Common myeloid progenitor, CD34-positive (primary cell): Measurements from ENCODE around the gene EFCAB12. TPM values are rescaled to one million over a fixed set of nuclear protein-coding genes. Genes with fewer than 3 reads are reported as not detected.
A peak's percentile ranks its signal among the peaks of the same experiment; 100 is the strongest.

Experiments
- CTCF ChIA-PET: fragments of 350-600 bp; sonication (Branson Sonifier 250); formaldehyde crosslinking; loops from one replicate; lab custom pipeline; 2021; ENCODE audit warnings: antibody characterized with exemption; lab: Charles Lee
- POLR2A ChIA-PET: fragments of 350-600 bp; sonication (Branson Sonifier 250); formaldehyde crosslinking; loops from one replicate; lab custom pipeline; 2021; ENCODE audit warnings: antibody characterized with exemption; lab: Charles Lee
- DNase-seq, 3 donors: peaks; one replicate each; pipeline versions ENCODE4 v3.0.0 to v3.0.0-alpha.2; 2013
- H3K27ac ChIP-seq, 2 experiments: 1 replicate in 1 of 2; 2 replicates in 1 of 2; pipeline ENCODE4 v1.7.0; 2013; ENCODE audit warnings: inconsistent platforms in 2 of 2, low read length in 2 of 2, mild to moderate bottlenecking in 2 of 2, low read depth in 1 of 2, moderate library complexity in 1 of 2; ENCODE audit not compliant: severe bottlenecking in 2 of 2, insufficient read depth in 1 of 2, poor library complexity in 1 of 2
- H3K27me3 ChIP-seq, 5 experiments: replicated peaks in 2 of 5; 1 replicate in 3 of 5; 2 replicates in 2 of 5; pipeline versions ENCODE4 v1.6.1 to v1.7.0; 2013; ENCODE audit warnings: low read length in 4 of 5, mild to moderate bottlenecking in 2 of 5, moderate library complexity in 2 of 5, inconsistent platforms in 1 of 5; ENCODE audit not compliant: insufficient read depth in 5 of 5, control insufficient read depth in 4 of 5
- H3K36me3 ChIP-seq, 4 experiments: 1 replicate in 2 of 4; 2 replicates in 2 of 4; pipeline versions ENCODE4 v1.6.1 to v1.7.0; 2013; ENCODE audit warnings: low read length in 3 of 4, control low read depth in 1 of 4, mild to moderate bottlenecking in 1 of 4; ENCODE audit not compliant: control insufficient read depth in 4 of 4, insufficient read depth in 4 of 4
- H3K4me1 ChIP-seq, 4 experiments: 1 replicate in 3 of 4; 2 replicates in 1 of 4; pipeline versions ENCODE4 v1.6.1 to v1.7.1; 2013; ENCODE audit warnings: low read length in 3 of 4, mild to moderate bottlenecking in 3 of 4, control low read depth in 1 of 4, inconsistent platforms in 1 of 4, moderate library complexity in 1 of 4; ENCODE audit not compliant: control insufficient read depth in 4 of 4, insufficient read depth in 4 of 4; ENCODE audit errors: control extremely low read depth in 1 of 4
- H3K4me3 ChIP-seq, 7 experiments: 1 replicate in 4 of 7; 2 replicates in 3 of 7; pipeline versions ENCODE4 v1.5.1 to v1.7.0; 2013; ENCODE audit warnings: mild to moderate bottlenecking in 7 of 7, low read length in 6 of 7, moderate library complexity in 6 of 7, inconsistent platforms in 2 of 7, low read depth in 2 of 7, control low read depth in 1 of 7; ENCODE audit not compliant: insufficient read depth in 4 of 7, control insufficient read depth in 1 of 7; ENCODE audit errors: extremely low read depth in 1 of 7
- H3K9me3 ChIP-seq, 5 experiments: 1 replicate in 4 of 5; 2 replicates in 1 of 5; pipeline versions ENCODE4 v1.6.1 to v1.7.1; 2013; ENCODE audit warnings: low read length in 4 of 5, mild to moderate bottlenecking in 2 of 5, inconsistent platforms in 1 of 5, low read depth in 1 of 5, moderate library complexity in 1 of 5; ENCODE audit not compliant: control insufficient read depth in 4 of 5, insufficient read depth in 2 of 5; ENCODE audit errors: control extremely low read depth in 1 of 5
- WGBS: methylation state at CpG from one replicate; pipeline ENCODE4 v1.1.5; 2013; ENCODE audit not compliant: insufficient coverage; 5-methylcytosine and 5-hydroxymethylcytosine counted together
- polyA plus RNA-seq: library from polyadenylated mRNA; unstranded; fragments of 120-200 nt; gene quantifications from one replicate; pipeline ENCODE4 v1.2.1, GENCODE V29; 2013

Gene EFCAB12
- 0.28 TPM for polyA plus RNA-seq

DNA sequence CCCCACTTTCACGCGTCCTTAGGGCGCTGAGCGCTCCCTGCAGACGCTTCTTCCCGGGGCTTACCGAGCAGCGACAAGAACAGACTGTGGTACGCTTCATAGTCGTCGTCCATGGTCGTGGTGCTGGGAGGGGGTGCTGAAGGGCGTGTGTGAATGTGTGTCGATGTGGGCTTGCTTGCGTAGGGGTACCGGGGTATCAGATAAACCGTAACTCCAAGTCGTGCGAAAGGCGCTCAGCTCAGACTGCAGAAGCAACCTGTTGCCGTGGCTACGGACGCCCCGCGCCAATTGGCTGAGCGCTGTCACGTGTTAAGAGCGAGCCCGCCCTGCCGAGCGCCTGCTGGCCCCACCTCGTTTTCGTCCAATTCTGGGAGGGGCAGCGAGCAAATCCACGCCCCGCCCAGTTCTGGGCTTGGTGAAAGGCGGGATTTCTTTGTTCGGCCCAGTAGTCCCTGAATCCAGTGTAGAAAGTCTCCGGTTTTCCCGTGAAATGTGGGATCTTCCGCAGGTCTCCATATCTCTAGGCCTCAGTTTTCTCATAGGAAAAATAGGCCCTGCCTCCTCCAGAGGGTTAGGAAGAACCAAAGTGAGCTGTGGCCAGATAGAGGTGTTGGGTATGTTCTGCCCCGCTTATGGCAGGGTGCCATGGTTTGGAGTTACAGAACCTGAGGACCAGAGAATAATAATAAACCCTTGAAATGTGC lies at the start of gene EFCAB12:
Gene EFCAB12 (minus strand): TSS at position 261 of the 704 bp plus-strand sequence. CDS start 148 bp downstream, at position 113.
- H3K36me3 ChIP-seq, result peaks cover 6 to 42% (median 25%) of the 10 kb centered on the region in 4 experiments
- peaks cover 4 to 45% (median 26%) of the 10 kb centered on the region in 4 experiments for H3K4me1 ChIP-seq
- H3K27me3 ChIP-seq, result peaks cover 0 to 8% (median 0%) of the 10 kb centered on the region in 5 experiments
- WGBS, result 2% methylated on average over 36 of the region's 42 CpGs
- DNase-seq, result peak; percentile 90 to 94 (median 93)
- ChIA-PET POLR2A (interaction anchor here (2.3 kb wide), 1 partner anchor 11 kb away, joined by 15 read pairs; the partner anchor contains the start of genes IFT122 and MBD4), CTCF (interaction anchor here (0.9 to 2.1 kb wide), 3 partner anchors 11 to 45 kb away, joined by 4 to 6 read pairs (median 4); partner anchors contain the start of genes IFT122 and MBD4)
- no peak within 1 kb of the TSS for H3K27ac ChIP-seq
- H3K4me3 ChIP-seq, result peak within 1 kb of the TSS; percentile 15 to 89 (median 72)
- H3K9me3 ChIP-seq, result peaks cover 0 to 1% (median 0%) of the 10 kb centered on the region in 5 experiments

GRCh38 chr3:129476586-129476985 lies 48.1 kb upstream of the EFCAB12 start:
- ChIA-PET CTCF (interaction anchor here (0.6 to 3.7 kb wide), 3 partner anchors 10 to 388 kb away, joined by 5 to 15 read pairs (median 8); no protein-coding TSS in a partner anchor), POLR2A (no interaction called here)
- H3K9me3 ChIP-seq, result no peaks in the 10 kb centered on the region
- no peak for DNase-seq
- peaks cover 10 to 67% (median 39%) of the 10 kb centered on the region in 4 experiments for H3K36me3 ChIP-seq
- no peak overlapping the region for H3K27ac ChIP-seq
- no peaks in the 10 kb centered on the region for H3K27me3 ChIP-seq
- no peaks in the 10 kb centered on the region for H3K4me1 ChIP-seq
- H3K4me3 ChIP-seq, result no peak overlapping the region
- WGBS, result 92% methylated on average over 6 of the region's 6 CpGs

DNA sequence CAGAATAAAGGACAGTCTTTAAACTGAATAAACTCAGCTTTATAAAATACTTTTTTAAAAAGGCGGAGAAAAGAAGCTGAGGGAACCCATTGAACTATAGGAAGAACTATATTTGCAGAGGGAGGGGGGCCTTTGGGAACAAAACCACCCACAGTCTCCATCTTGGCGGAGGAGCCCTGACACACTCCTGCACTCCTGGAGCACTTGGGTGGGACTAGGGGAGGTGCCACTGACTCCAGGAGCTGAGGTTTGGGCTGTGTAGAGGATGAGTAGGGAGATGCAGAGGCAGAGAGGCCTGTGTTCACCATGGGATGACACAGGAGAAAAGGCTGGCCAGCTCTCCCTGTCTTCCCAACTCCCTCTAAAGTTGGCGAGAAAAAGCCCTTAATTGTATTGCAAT lies 47.4 kb upstream of the EFCAB12 start:
- DNase-seq, result no peak
- Histone ChIP-seq H3K27ac (no peak overlapping the region), H3K9me3 (no peaks in the 10 kb centered on the region), H3K4me3 (no peak overlapping the region), H3K4me1 (no peaks in the 10 kb centered on the region), H3K36me3 (peaks cover 10 to 71% (median 37%) of the 10 kb centered on the region in 4 experiments), H3K27me3 (no peaks in the 10 kb centered on the region)
- POLR2A ChIA-PET, result interaction anchor here (0.8 kb wide), 1 partner anchor 34 kb away, joined by 3 read pairs; no protein-coding TSS in a partner anchor
- CTCF ChIA-PET, result interaction anchor here (1.5 to 3.7 kb wide), 3 partner anchors 11 to 92 kb away, joined by 4 to 15 read pairs (median 8); no protein-coding TSS in a partner anchor
- 100% methylated on average over 1 of the region's 3 CpGs for WGBS

DNA sequence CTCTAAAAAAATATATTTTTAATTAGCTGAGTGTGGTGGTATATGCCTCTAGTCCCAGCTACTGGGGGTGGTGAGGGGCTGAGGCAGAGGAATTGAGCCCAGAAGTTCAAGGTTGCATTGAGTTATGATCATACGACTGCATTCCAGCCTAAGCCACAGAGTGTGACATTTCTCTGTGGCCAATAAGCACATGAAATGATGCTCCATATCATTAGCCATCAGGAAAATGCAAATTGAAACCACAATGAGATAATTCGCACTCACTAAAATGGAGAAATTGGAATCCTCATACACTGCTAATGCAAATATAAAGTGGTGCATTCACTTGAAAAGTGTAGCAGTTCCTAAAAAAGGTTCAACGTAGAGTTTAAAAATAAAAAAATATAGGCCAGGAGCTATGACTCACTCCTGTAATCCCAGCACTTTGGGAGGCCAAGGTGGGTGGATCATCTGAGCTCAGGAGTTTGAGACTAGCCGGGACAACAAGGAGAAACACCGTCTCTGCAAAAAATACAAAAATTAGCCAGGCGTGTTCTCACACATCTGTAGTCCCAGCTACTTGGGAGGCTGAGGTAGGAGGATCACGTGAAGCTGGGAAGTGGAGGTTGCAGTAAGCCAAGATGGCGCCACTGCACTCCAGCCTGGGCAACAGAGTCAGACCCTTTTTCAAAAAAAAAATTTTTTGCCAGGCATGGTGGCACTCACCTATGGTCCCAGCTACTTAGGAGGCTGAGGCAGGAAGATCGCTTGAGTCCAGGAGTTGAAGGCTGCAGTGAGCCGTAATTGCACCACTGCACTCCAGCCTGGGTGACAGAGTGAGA lies 46.8 kb upstream of the EFCAB12 start:
- CTCF ChIA-PET, result interaction anchor here (1.5 to 3.7 kb wide), 3 partner anchors 11 to 92 kb away, joined by 4 to 15 read pairs (median 8); no protein-coding TSS in a partner anchor
- 97% methylated on average over 10 of the region's 10 CpGs for WGBS

GRCh38 chr3:129473769-129474152 lies 45.3 kb upstream of the EFCAB12 start:
- 100% methylated on average over 4 of the region's 4 CpGs for WGBS
- Histone ChIP-seq H3K27ac (no peak overlapping the region), H3K4me3 (no peak overlapping the region), H3K4me1 (no peaks in the 10 kb centered on the region), H3K27me3 (no peaks in the 10 kb centered on the region), H3K9me3 (no peaks in the 10 kb centered on the region), H3K36me3 (peaks cover 12 to 65% (median 30%) of the 10 kb centered on the region in 4 experiments)
- CTCF ChIA-PET, result no interaction called here
- no peak for DNase-seq
- POLR2A ChIA-PET, result no interaction called here

More for the DNA sequence above, 46.8 kb upstream of the EFCAB12 start:
- H3K36me3 ChIP-seq, result peaks cover 10 to 71% (median 31%) of the 10 kb centered on the region in 4 experiments
- H3K27me3 ChIP-seq, result no peaks in the 10 kb centered on the region
- no peak overlapping the region for H3K27ac ChIP-seq
- H3K4me1 ChIP-seq, result no peaks in the 10 kb centered on the region
- DNase-seq, result no peak
- no peaks in the 10 kb centered on the region for H3K9me3 ChIP-seq
- POLR2A ChIA-PET, result interaction anchor here (0.6 to 0.8 kb wide), 2 partner anchors 16 to 35 kb away, joined by 3 to 5 read pairs; no protein-coding TSS in a partner anchor
- no peak overlapping the region for H3K4me3 ChIP-seq

- Histone ChIP-seq H3K9me3 (no peaks in the 10 kb centered on the region), H3K36me3 (peaks cover 12 to 62% (median 29%) of the 10 kb centered on the region in 4 experiments), H3K27ac (no peak overlapping the region), H3K4me3 (no peak overlapping the region), H3K4me1 (no peaks in the 10 kb centered on the region), H3K27me3 (no peaks in the 10 kb centered on the region)
- DNase-seq, result no peak
- WGBS, result 100% methylated on average over 3 of the region's 4 CpGs
- POLR2A ChIA-PET, result no interaction called here
- CTCF ChIA-PET, result interaction anchor here (0.5 to 1.1 kb wide), 2 partner anchors 17 to 337 kb away, joined by 3 to 4 read pairs; no protein-coding TSS in a partner anchor
These were observed 44.8 kb upstream of the EFCAB12 start for GRCh38 chr3:129473067-129473768.
